Astrocyte (in vitro differentiated cells and primary cell): ENCODE results near the gene PRKCH. TPM values are rescaled to one million over a fixed set of nuclear protein-coding genes. Genes with fewer than 3 reads are reported as not detected.

Source experiments
- DNase-seq: peaks from one replicate; pipeline ENCODE4 v3.0.0-alpha.2; 2010; ENCODE audit warnings: low read depth
- FAIRE-seq: peaks from 2 replicates; lab custom pipeline; 2011; peaks lifted over from hg19 to GRCh38; lab: Jason Lieb, UNC
- H2AFZ ChIP-seq: 2 replicates; pipeline ENCODE4 v1.6.0; 2012; ENCODE audit warnings: low read depth, low read length, inconsistent platforms
- H3K27ac ChIP-seq: 2 replicates; pipeline ENCODE4 v1.5.1; 2011; ENCODE audit warnings: low read depth, low read length, inconsistent platforms
- H3K27me3 ChIP-seq: 2 replicates; pipeline ENCODE4 v1.6.0; 2011; ENCODE audit warnings: low read length, inconsistent platforms; ENCODE audit not compliant: insufficient read depth
- H3K36me3 ChIP-seq: 2 replicates; pipeline ENCODE4 v1.5.1; 2011; ENCODE audit warnings: low read length, inconsistent platforms; ENCODE audit not compliant: insufficient read depth
- H3K4me1 ChIP-seq: 2 replicates; pipeline ENCODE4 v1.5.1; 2011; ENCODE audit warnings: low read length, inconsistent platforms; ENCODE audit not compliant: insufficient read depth
- H3K4me2 ChIP-seq: 2 replicates; pipeline ENCODE4 v1.6.0; 2012; ENCODE audit warnings: low read length, inconsistent platforms
- H3K4me3 ChIP-seq: 2 replicates; pipeline ENCODE4 v1.5.1; 2011; ENCODE audit warnings: low read depth, mild to moderate bottlenecking, low read length, inconsistent platforms; ENCODE audit not compliant: insufficient read depth
- H3K79me2 ChIP-seq: 2 replicates; pipeline ENCODE4 v1.6.0; 2012; ENCODE audit warnings: mild to moderate bottlenecking, low read length, inconsistent platforms; ENCODE audit not compliant: insufficient read depth
- H3K9ac ChIP-seq: 2 replicates; pipeline ENCODE4 v1.6.0; 2012; ENCODE audit warnings: mild to moderate bottlenecking, low read length, inconsistent platforms
- H3K9me3 ChIP-seq: 2 replicates; pipeline ENCODE4 v1.5.1; 2012; ENCODE audit warnings: low read depth, mild to moderate bottlenecking, low read length, inconsistent platforms; ENCODE audit not compliant: insufficient read depth
- H4K20me1 ChIP-seq: 2 replicates; pipeline ENCODE4 v1.6.0; 2012; ENCODE audit warnings: low read length, inconsistent platforms; ENCODE audit not compliant: insufficient read depth
- H3K27ac Mint-ChIP-seq: one replicate; pipeline ENCODE4 v1.8.0; 2021; ENCODE audit warnings: mild to moderate bottlenecking, mixed read lengths; ENCODE audit not compliant: unreplicated experiment
- H3K27me3 Mint-ChIP-seq: one replicate; pipeline ENCODE4 v1.8.0; 2021; ENCODE audit warnings: low read depth, mixed read lengths; ENCODE audit not compliant: unreplicated experiment
- H3K36me3 Mint-ChIP-seq: one replicate; pipeline ENCODE4 v1.8.0; 2021; ENCODE audit warnings: low read depth, mixed read lengths; ENCODE audit not compliant: unreplicated experiment
- H3K4me1 Mint-ChIP-seq: one replicate; pipeline ENCODE4 v1.8.0; 2021; ENCODE audit warnings: low read depth, mixed read lengths; ENCODE audit not compliant: unreplicated experiment
- H3K4me3 Mint-ChIP-seq: one replicate; pipeline ENCODE4 v1.8.0; 2021; ENCODE audit warnings: mild to moderate bottlenecking, moderate library complexity, mixed read lengths; ENCODE audit not compliant: unreplicated experiment
- H3K9me3 Mint-ChIP-seq: one replicate; pipeline ENCODE4 v1.8.0; 2021; ENCODE audit warnings: mild to moderate bottlenecking, mixed read lengths; ENCODE audit not compliant: unreplicated experiment
- CTCF ChIP-seq: IDR thresholded peaks from 2 replicates; pipeline ENCODE4 v1.5.1; 2011; ENCODE audit warnings: low read depth, mild to moderate bottlenecking, inconsistent platforms, low read length, moderate library complexity; ENCODE audit not compliant: insufficient read depth
- EZH2 ChIP-seq: IDR thresholded peaks from 2 replicates; pipeline ENCODE4 v1.6.1; 2012; ENCODE audit warnings: mild to moderate bottlenecking, low read length, inconsistent platforms; ENCODE audit not compliant: insufficient read depth
- total RNA-seq: library from RNA; stranded (reverse); gene quantifications from 2 replicates; pipeline ENCODE4 v1.2.1, GENCODE V29; 2021

The PRKCH gene
- total RNA-seq, 1 donor from 2014 or later: 6.0 TPM

GRCh38 chr14:61466249-61466904 lies 145.0 kb downstream of the PRKCH start:
- H3K36me3 ChIP-seq: no peaks in the 10 kb centered on the region
- H3K4me2 ChIP-seq: peak overlapping the region; percentile 52
- DNase-seq (peak; percentile 93), FAIRE-seq (peak; percentile 29)
- H3K27me3 ChIP-seq: no peaks in the 10 kb centered on the region
- Mint-ChIP-seq H3K4me1 (peaks cover 37% of the 10 kb centered on the region), H3K9me3 (no peaks in the 10 kb centered on the region), H3K27me3 (no peaks in the 10 kb centered on the region), H3K27ac (peak overlapping the region; percentile 79), H3K36me3 (no peaks in the 10 kb centered on the region), H3K4me3 (no peak overlapping the region)
- H3K27ac ChIP-seq: peak overlapping the region; percentile 72
- peak overlapping the region; percentile 58 for H3K9ac ChIP-seq
- TF ChIP-seq CTCF: no peak
- no peak for TF ChIP-seq EZH2
- H3K4me1 ChIP-seq: peaks cover 44% of the 10 kb centered on the region
- H4K20me1 ChIP-seq: no peaks in the 10 kb centered on the region
- no peaks in the 10 kb centered on the region for H3K79me2 ChIP-seq
- peak overlapping the region; percentile 29 for H2AFZ ChIP-seq
- no peak overlapping the region for H3K4me3 ChIP-seq
- no peaks in the 10 kb centered on the region for H3K9me3 ChIP-seq

DNA sequence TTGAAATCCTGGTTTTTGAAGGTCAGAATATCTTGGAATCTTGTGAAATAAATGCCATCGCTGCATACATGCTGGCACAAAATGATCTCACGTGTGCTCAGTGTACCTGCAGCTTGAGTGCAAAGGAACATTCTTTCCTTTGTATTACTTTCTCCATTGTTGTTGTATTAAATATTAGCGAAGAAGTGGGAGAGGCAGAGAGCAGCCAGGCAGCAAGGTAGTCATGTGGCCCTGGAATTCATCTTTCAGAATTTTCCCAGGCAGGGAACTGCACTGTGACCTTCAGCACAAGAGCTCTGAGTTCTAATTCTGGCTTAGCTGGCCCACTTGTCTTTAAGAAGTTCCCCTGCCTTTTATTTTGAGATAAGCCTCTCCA lies 145.5 kb downstream of the PRKCH start:
- no peak overlapping the region for H3K4me2 ChIP-seq
- no peaks in the 10 kb centered on the region for H3K79me2 ChIP-seq
- H3K9me3 Mint-ChIP-seq: no peaks in the 10 kb centered on the region
- H2AFZ ChIP-seq: no peak overlapping the region
- H3K27me3 ChIP-seq: no peaks in the 10 kb centered on the region
- peaks cover 49% of the 10 kb centered on the region for H3K4me1 ChIP-seq
- no peak overlapping the region for H3K4me3 Mint-ChIP-seq
- H3K9ac ChIP-seq: peak overlapping the region; percentile 58
- no peaks in the 10 kb centered on the region for H3K27me3 Mint-ChIP-seq
- FAIRE-seq (no peak), DNase-seq (no peak)
- H3K4me1 Mint-ChIP-seq: peaks cover 40% of the 10 kb centered on the region
- H3K36me3 ChIP-seq: no peaks in the 10 kb centered on the region
- peak overlapping the region; percentile 21 for H3K27ac Mint-ChIP-seq
- no peak overlapping the region for H3K4me3 ChIP-seq
- no peaks in the 10 kb centered on the region for H3K36me3 Mint-ChIP-seq
- TF ChIP-seq EZH2 (no peak), CTCF (no peak)
- H3K9me3 ChIP-seq: no peaks in the 10 kb centered on the region
- H3K27ac ChIP-seq: no peak overlapping the region
- H4K20me1 ChIP-seq: no peaks in the 10 kb centered on the region

- Mint-ChIP-seq H3K4me1 (peaks cover 39% of the 10 kb centered on the region), H3K27ac (no peak overlapping the region), H3K9me3 (no peaks in the 10 kb centered on the region), H3K36me3 (no peaks in the 10 kb centered on the region), H3K27me3 (no peaks in the 10 kb centered on the region), H3K4me3 (no peak overlapping the region)
- Histone ChIP-seq H3K27ac (no peak overlapping the region), H3K4me1 (peaks cover 47% of the 10 kb centered on the region), H3K4me3 (no peak overlapping the region), H3K9me3 (no peaks in the 10 kb centered on the region), H2AFZ (no peak overlapping the region), H3K79me2 (no peaks in the 10 kb centered on the region), H4K20me1 (no peaks in the 10 kb centered on the region), H3K4me2 (no peak overlapping the region), H3K36me3 (no peaks in the 10 kb centered on the region), H3K9ac (no peak overlapping the region), H3K27me3 (no peaks in the 10 kb centered on the region)
- TF ChIP-seq CTCF: no peak
- no peak for TF ChIP-seq EZH2
- no peak for DNase-seq
- no peak for FAIRE-seq
Observed at GRCh38 chr14:61467296-61467695, 145.9 kb downstream of the PRKCH start.
